Ishikawa (cell line): ENCODE results near the gene SCN2B.

Source experiments
- CEBPB ChIP-seq: IDR thresholded peaks from 2 replicates; pipeline ENCODE4 v1.6.1; 2012
- CREB1 ChIP-seq: IDR thresholded peaks from 2 replicates; pipeline ENCODE4 v1.6.1; 2012; ENCODE audit warnings: low read depth
- EGR1 ChIP-seq: IDR thresholded peaks from 2 replicates; pipeline ENCODE4 v1.6.1; 2012
- EP300 ChIP-seq: IDR thresholded peaks from 2 replicates; pipeline ENCODE4 v1.6.1; 2012; ENCODE audit warnings: borderline replicate concordance
- FOXM1 ChIP-seq: IDR thresholded peaks from 2 replicates; pipeline ENCODE4 v1.6.1; 2012; ENCODE audit warnings: low read depth, borderline replicate concordance
- NFIC ChIP-seq: IDR thresholded peaks from 2 replicates; pipeline ENCODE4 v1.6.1; 2012
- RAD21 ChIP-seq: IDR thresholded peaks from 2 replicates; pipeline ENCODE4 v1.6.1; 2012; ENCODE audit warnings: low read depth
- TAF1 ChIP-seq: IDR thresholded peaks from 2 replicates; pipeline ENCODE4 v1.6.1; 2012; ENCODE audit warnings: low read depth, mild to moderate bottlenecking
- TCF12 ChIP-seq: IDR thresholded peaks from 2 replicates; pipeline ENCODE4 v1.6.1; 2012; ENCODE audit warnings: low read depth
- TEAD4 ChIP-seq: IDR thresholded peaks from 2 replicates; pipeline ENCODE4 v1.6.1; 2012
- YY1 ChIP-seq: IDR thresholded peaks from 2 replicates; pipeline ENCODE4 v1.6.1; 2012; ENCODE audit warnings: low read depth
- ZBTB7A ChIP-seq: IDR thresholded peaks from 2 replicates; pipeline ENCODE4 v1.6.1; 2012; ENCODE audit warnings: low read depth
- TF ChIP-seq, protein P1 (sequence below): IDR thresholded peaks from 2 replicates; pipeline ENCODE4 v1.6.1; 2012
- TF ChIP-seq, protein P2 (sequence below): IDR thresholded peaks from 2 replicates; pipeline ENCODE4 v1.6.1; 2012; ENCODE audit warnings: low read depth, mild to moderate bottlenecking
- TF ChIP-seq, protein P3 (sequence below): IDR thresholded peaks from 2 replicates; pipeline ENCODE4 v1.6.1; 2012

SCN2B gene

DNA sequence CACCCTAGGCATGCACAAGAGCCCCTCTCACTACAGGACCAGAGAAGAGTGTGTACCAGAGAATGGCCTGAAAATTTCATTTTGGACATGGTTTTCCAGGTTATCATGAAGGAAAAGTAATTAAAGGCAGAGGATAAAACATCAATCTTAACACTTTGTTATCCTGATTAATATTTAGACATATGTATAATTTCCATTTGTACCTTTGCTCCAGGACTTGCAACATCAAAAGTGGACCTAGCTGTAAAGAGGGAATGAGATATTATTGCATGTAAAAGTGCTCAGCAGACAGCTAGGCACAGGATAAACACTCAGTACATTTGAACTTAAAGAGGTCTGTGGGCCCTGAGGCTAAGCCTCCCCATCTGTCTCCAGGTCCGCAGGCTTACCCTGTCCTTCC, 21.8 kb downstream of the SCN2B start:
- TF ChIP-seq CREB1, result no peak
- no peak for TF ChIP-seq ZBTB7A
- no peak for TF ChIP-seq FOXM1
- TF ChIP-seq, protein P1, sequence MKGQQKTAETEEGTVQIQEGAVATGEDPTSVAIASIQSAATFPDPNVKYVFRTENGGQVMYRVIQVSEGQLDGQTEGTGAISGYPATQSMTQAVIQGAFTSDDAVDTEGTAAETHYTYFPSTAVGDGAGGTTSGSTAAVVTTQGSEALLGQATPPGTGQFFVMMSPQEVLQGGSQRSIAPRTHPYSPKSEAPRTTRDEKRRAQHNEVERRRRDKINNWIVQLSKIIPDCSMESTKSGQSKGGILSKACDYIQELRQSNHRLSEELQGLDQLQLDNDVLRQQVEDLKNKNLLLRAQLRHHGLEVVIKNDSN, result no peak
- TF ChIP-seq, protein P2, sequence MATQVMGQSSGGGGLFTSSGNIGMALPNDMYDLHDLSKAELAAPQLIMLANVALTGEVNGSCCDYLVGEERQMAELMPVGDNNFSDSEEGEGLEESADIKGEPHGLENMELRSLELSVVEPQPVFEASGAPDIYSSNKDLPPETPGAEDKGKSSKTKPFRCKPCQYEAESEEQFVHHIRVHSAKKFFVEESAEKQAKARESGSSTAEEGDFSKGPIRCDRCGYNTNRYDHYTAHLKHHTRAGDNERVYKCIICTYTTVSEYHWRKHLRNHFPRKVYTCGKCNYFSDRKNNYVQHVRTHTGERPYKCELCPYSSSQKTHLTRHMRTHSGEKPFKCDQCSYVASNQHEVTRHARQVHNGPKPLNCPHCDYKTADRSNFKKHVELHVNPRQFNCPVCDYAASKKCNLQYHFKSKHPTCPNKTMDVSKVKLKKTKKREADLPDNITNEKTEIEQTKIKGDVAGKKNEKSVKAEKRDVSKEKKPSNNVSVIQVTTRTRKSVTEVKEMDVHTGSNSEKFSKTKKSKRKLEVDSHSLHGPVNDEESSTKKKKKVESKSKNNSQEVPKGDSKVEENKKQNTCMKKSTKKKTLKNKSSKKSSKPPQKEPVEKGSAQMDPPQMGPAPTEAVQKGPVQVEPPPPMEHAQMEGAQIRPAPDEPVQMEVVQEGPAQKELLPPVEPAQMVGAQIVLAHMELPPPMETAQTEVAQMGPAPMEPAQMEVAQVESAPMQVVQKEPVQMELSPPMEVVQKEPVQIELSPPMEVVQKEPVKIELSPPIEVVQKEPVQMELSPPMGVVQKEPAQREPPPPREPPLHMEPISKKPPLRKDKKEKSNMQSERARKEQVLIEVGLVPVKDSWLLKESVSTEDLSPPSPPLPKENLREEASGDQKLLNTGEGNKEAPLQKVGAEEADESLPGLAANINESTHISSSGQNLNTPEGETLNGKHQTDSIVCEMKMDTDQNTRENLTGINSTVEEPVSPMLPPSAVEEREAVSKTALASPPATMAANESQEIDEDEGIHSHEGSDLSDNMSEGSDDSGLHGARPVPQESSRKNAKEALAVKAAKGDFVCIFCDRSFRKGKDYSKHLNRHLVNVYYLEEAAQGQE, result no peak
- TF ChIP-seq EP300, result no peak
- TF ChIP-seq, protein P3, sequence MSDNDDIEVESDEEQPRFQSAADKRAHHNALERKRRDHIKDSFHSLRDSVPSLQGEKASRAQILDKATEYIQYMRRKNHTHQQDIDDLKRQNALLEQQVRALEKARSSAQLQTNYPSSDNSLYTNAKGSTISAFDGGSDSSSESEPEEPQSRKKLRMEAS, result no peak
- no peak for TF ChIP-seq YY1
- no peak for TF ChIP-seq TEAD4
- no peak for TF ChIP-seq NFIC
- TF ChIP-seq CEBPB, result no peak
- no peak for TF ChIP-seq RAD21
- no peak for TF ChIP-seq TCF12
- TF ChIP-seq TAF1, result no peak
- TF ChIP-seq EGR1, result no peak

DNA sequence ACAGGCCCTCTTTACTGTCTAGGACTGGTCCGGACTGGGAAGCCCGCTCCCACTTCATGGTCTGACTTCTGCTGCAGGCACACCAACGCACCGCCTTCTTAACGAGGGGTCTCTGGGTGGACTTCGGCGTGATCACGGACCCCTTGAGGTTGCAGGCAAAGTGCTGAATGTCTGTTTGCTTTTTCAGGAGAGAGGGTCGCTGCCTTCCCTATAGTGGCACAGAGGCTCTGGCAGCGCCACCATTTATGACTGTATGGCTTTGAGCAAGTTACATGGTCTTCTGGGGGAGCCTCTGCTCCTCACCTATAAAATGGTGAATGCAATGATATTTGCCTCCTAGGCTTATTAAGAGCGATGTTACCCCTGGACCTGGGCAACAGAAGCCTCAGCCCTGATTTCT, 22.5 kb downstream of the SCN2B start:
- TF ChIP-seq, protein P1, result no peak
- no peak for TF ChIP-seq TEAD4
- no peak for TF ChIP-seq EP300
- TF ChIP-seq RAD21, result no peak
- no peak for TF ChIP-seq FOXM1
- no peak for TF ChIP-seq CEBPB
- TF ChIP-seq EGR1, result no peak
- TF ChIP-seq NFIC, result no peak
- TF ChIP-seq, protein P2, result no peak
- no peak for TF ChIP-seq YY1
- no peak for TF ChIP-seq ZBTB7A
- TF ChIP-seq, protein P3, result no peak
- no peak for TF ChIP-seq TAF1
- no peak for TF ChIP-seq CREB1
- TF ChIP-seq TCF12, result no peak

DNA sequence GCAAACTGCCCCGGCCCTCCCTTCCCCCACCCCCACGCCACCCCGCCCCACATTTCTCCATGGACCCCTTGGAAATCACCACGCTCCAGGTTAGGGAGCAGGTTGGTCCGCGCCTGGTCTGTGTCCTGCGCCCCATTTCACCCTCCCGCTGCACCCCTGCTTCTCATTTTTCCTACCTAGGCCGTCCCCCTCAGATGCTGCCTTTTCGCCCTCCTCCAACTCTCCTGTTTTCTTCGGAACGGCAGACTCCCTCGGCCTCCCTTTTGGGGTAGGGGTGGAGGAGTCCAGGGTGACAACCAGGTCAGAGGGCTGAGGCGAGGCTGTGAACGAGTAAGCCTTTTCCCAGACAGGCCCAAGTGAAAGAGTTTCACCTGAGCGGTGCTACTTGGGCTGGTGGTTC, 22.9 kb downstream of the SCN2B start:
- TF ChIP-seq, protein P2, result no peak
- TF ChIP-seq EP300 (no peak), CREB1 (no peak), TCF12 (no peak), FOXM1 (no peak), ZBTB7A (no peak), TEAD4 (no peak), YY1 (no peak), RAD21 (no peak), NFIC (no peak), TAF1 (no peak), CEBPB (no peak), EGR1 (no peak)
- TF ChIP-seq, protein P3, result no peak
- TF ChIP-seq, protein P1, result no peak
